ENCODE measurements around the gene CALD1. TPM values are rescaled to one million over a fixed set of nuclear protein-coding genes. Genes with fewer than 3 reads are reported as not detected.
A peak's percentile ranks its signal among the peaks of the same experiment; 100 is the strongest.

The CALD1 gene
- polyA plus RNA-seq, 2 of the 4 experiments (the other 2 are of a cell fraction) = 136 to 150 TPM

GRCh38 chr7:134784251-134785049, 5.0 kb downstream of the CALD1 start:
- 91% methylated on average over 9 of the region's 9 CpGs for WGBS (ENCODE audit: missing lambda C conversion rate)
- Histone ChIP-seq H3K4me2 (no peak overlapping the region), H3K4me1 (peaks cover 29% of the 10 kb centered on the region), H3K4me3 (no peak overlapping the region), H3K27ac (no peak overlapping the region), H3K9me3 (no peaks in the 10 kb centered on the region)
- TF ChIP-seq FOSB (CRISPR knock-in tag; IDR thresholded peaks at IDR 0.05) = no peak
- no peak for TF ChIP-seq FOSL2 (IDR thresholded peaks at IDR 0.05)
- TF ChIP-seq FOSL2 (CRISPR knock-in tag; IDR thresholded peaks at IDR 0.05) = no peak
- no peak for TF ChIP-seq POLR2A (IDR thresholded peaks at IDR 0.05; ENCODE audit: low read length)
- no peak for TF ChIP-seq EHF (CRISPR knock-in tag; IDR thresholded peaks at IDR 0.05)
- TF ChIP-seq ZFP36 (IDR thresholded peaks at IDR 0.05; ENCODE audit: borderline replicate concordance, partially characterized antibody) = no peak
- no peak for TF ChIP-seq HOXA7 (CRISPR knock-in tag; IDR thresholded peaks at IDR 0.05)
- TF ChIP-seq HMGXB4 (CRISPR knock-in tag; IDR thresholded peaks at IDR 0.05; ENCODE audit: borderline replicate concordance) = no peak
- TF ChIP-seq HEYL (CRISPR knock-in tag; IDR thresholded peaks at IDR 0.05) = no peak
- no peak for TF ChIP-seq EP300 (IDR thresholded peaks at IDR 0.05)
- no peak for ATAC-seq
- CTCF ChIA-PET = interaction anchor here (1.4 to 1.8 kb wide), 3 partner anchors 9 to 111 kb away, joined by 3 to 5 read pairs (median 3); no protein-coding TSS in a partner anchor
- DNase-seq (ENCODE audit: low read depth in 1 of 2, low spot score in 1 of 2) = no peak
- POLR2A ChIA-PET = no interaction called here
- no peak for FAIRE-seq

- Histone ChIP-seq H3K4me3 (no peak overlapping the region), H3K4me1 (peaks cover 22% of the 10 kb centered on the region; the same call in 2 of the 3 replicates), H3K4me2 (no peak overlapping the region), H3K9me3 (no peaks in the 10 kb centered on the region), H3K27ac (no peak overlapping the region)
- no peak for ATAC-seq
- TF ChIP-seq HMGXB4 (CRISPR knock-in tag; IDR thresholded peaks at IDR 0.05; ENCODE audit: borderline replicate concordance) = no peak
- no peak for TF ChIP-seq NR3C1 (IDR thresholded peaks at IDR 0.05)
- TF ChIP-seq POLR2A (IDR thresholded peaks at IDR 0.05; ENCODE audit: low read length) = no peak
- no peak for TF ChIP-seq JUNB (IDR thresholded peaks at IDR 0.05)
- no peak for TF ChIP-seq CHD4 (IDR thresholded peaks at IDR 0.05; ENCODE audit: borderline replicate concordance)
- TF ChIP-seq RFX5 (IDR thresholded peaks at IDR 0.05) = no peak
- no peak for TF ChIP-seq MAX (IDR thresholded peaks at IDR 0.05)
- POLR2A ChIA-PET = interaction anchor here (0.6 kb wide), 1 partner anchor 141 kb away, joined by 6 read pairs; no protein-coding TSS in a partner anchor
- no peak for DNase-seq (ENCODE audit: low read depth in 1 of 2, low spot score in 1 of 2)
- CTCF ChIA-PET = interaction anchor here (1.1 to 1.4 kb wide), 2 partner anchors 27 to 109 kb away, joined by 3 read pairs; no protein-coding TSS in a partner anchor
- no peak for FAIRE-seq
These were observed 6.4 kb downstream of the CALD1 start for GRCh38 chr7:134785842-134786241.

- WGBS (ENCODE audit: missing lambda C conversion rate) = 47% methylated on average over 2 of the region's 2 CpGs
- Histone ChIP-seq H3K4me2 (0 out of 3 replicates have a peak overlapping the region, but pooled peaks have one; percentile 9), H3K4me3 (no peak overlapping the region), H3K27ac (no peak overlapping the region), H3K4me1 (peaks cover 13% of the 10 kb centered on the region; the same call in 2 of the 3 replicates), H3K9me3 (no peaks in the 10 kb centered on the region)
- POLR2A ChIA-PET = no interaction called here
- CTCF ChIA-PET = interaction anchor here (0.9 to 1.1 kb wide), 2 partner anchors 167 to 384 kb away, joined by 3 read pairs; partner anchors contain the start of gene CYREN
- no peak for FAIRE-seq
- no peak for ATAC-seq
- DNase-seq (ENCODE audit: low read depth in 1 of 2, low spot score in 1 of 2) = no peak
- no peak for TF ChIP-seq ZFP36 (IDR thresholded peaks at IDR 0.05; ENCODE audit: borderline replicate concordance, partially characterized antibody)
- no peak for TF ChIP-seq USF2 (IDR thresholded peaks at IDR 0.05)
- TF ChIP-seq HES2 (IDR thresholded peaks at IDR 0.05) = no peak
- TF ChIP-seq POLR2A (IDR thresholded peaks at IDR 0.05; ENCODE audit: low read length) = no peak
- TF ChIP-seq KDM1A (IDR thresholded peaks at IDR 0.05; ENCODE audit: low read depth) = no peak
- no peak for TF ChIP-seq RFX5 (IDR thresholded peaks at IDR 0.05)
- no peak for TF ChIP-seq MYC (IDR thresholded peaks at IDR 0.05; ENCODE audit: borderline replicate concordance, low read length)
- no peak for TF ChIP-seq BHLHE40 (IDR thresholded peaks at IDR 0.05; ENCODE audit: low read depth, low read length)
- no peak for TF ChIP-seq HOXB5 (CRISPR knock-in tag; IDR thresholded peaks at IDR 0.05)
- no peak for TF ChIP-seq PBX3 (IDR thresholded peaks at IDR 0.05)
- no peak for TF ChIP-seq FOXS1 (CRISPR knock-in tag; IDR thresholded peaks at IDR 0.05)
- TF ChIP-seq ZNF302 (CRISPR knock-in tag; IDR thresholded peaks at IDR 0.05) = no peak
These were observed 7.6 kb downstream of the CALD1 start for GRCh38 chr7:134787064-134787463.

Data from A549 (cell line).